ENCODE measurements around the gene IFNE. TPM values are rescaled to one million over a fixed set of nuclear protein-coding genes. Genes with fewer than 3 reads are reported as not detected.

Gene IFNE
- total RNA-seq, 1 experiment from 2014 or later, result not detected

DNA sequence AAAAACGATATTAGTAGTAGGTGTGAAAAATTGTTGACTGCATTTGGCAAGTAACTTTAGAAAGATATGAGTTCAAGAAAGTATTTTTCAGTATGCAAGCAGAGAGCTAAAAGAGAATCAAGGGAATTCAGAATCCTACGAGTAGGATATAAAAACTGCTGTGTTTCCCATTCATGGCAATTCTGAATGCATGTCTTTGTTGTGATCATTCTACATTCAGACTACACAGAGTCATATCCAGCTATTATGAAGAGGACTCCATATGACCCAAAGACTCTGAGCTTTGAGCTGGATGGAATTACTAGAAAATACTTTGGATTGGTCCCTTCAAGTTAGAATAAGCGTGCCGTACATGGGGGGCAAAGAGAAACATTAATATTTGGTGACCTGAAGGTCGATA is 12.0 kb downstream of the IFNE start:
- no peak overlapping the region for H4K91ac ChIP-seq (ENCODE audit: insufficient read length, low read depth, low read length)
- no peak overlapping the region for H2BK5ac ChIP-seq (ENCODE audit: insufficient read length, low read length)
- TF ChIP-seq, protein P1, sequence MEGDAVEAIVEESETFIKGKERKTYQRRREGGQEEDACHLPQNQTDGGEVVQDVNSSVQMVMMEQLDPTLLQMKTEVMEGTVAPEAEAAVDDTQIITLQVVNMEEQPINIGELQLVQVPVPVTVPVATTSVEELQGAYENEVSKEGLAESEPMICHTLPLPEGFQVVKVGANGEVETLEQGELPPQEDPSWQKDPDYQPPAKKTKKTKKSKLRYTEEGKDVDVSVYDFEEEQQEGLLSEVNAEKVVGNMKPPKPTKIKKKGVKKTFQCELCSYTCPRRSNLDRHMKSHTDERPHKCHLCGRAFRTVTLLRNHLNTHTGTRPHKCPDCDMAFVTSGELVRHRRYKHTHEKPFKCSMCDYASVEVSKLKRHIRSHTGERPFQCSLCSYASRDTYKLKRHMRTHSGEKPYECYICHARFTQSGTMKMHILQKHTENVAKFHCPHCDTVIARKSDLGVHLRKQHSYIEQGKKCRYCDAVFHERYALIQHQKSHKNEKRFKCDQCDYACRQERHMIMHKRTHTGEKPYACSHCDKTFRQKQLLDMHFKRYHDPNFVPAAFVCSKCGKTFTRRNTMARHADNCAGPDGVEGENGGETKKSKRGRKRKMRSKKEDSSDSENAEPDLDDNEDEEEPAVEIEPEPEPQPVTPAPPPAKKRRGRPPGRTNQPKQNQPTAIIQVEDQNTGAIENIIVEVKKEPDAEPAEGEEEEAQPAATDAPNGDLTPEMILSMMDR (conservative IDR thresholded peaks at IDR 0.05), result no peak
- peaks cover 6 to 9% of the 10 kb centered on the region in 2 experiments for H3K4me1 Mint-ChIP-seq
- H3K56ac ChIP-seq (ENCODE audit: insufficient read length, low read depth, low read length), result no peak overlapping the region
- no peak overlapping the region for H4K8ac ChIP-seq (replicated peaks; ENCODE audit: insufficient read length, low read depth, low read length)
- H3K27me3 ChIP-seq (ENCODE audit: insufficient read depth, low read length), result no peaks in the 10 kb centered on the region
- H3T11ph ChIP-seq (ENCODE audit: low read length), result no peak overlapping the region
- H3K27me3 Mint-ChIP-seq (ENCODE audit: low read depth), result no peaks in the 10 kb centered on the region
- H3K27ac ChIP-seq (ENCODE audit: insufficient read length, low read depth, low read length), result no peak overlapping the region
- no peaks in the 10 kb centered on the region for H3K9me3 ChIP-seq (ENCODE audit: control insufficient read depth, low read depth, low read length)
- no peak overlapping the region for H3K4me2 ChIP-seq (ENCODE audit: insufficient read depth, insufficient read length, low read length)
- no peak overlapping the region for H2BK15ac ChIP-seq (ENCODE audit: low read depth, low read length)
- H3K4me3 Mint-ChIP-seq, result no peak overlapping the region
- no peak overlapping the region for H3K14ac ChIP-seq (ENCODE audit: insufficient read depth, low read length)
- H3K4me1 ChIP-seq (ENCODE audit: insufficient read depth, low read length), result no peaks in the 10 kb centered on the region
- H3K79me2 ChIP-seq (ENCODE audit: insufficient read depth, low read length), result no peaks in the 10 kb centered on the region
- H3K9ac ChIP-seq (ENCODE audit: extremely low read depth, insufficient read length, low read length), result no peak overlapping the region
- no peak overlapping the region for H3K18ac ChIP-seq (ENCODE audit: insufficient read length, low read depth, low read length)
- no peak overlapping the region for H2BK20ac ChIP-seq (ENCODE audit: low read depth, low read length, poor library complexity, severe bottlenecking)
- H3K4ac ChIP-seq (ENCODE audit: low read depth, low read length), result no peak overlapping the region
- no peaks in the 10 kb centered on the region for H4K20me1 ChIP-seq (ENCODE audit: control insufficient read depth, insufficient read depth, insufficient read length)
- no peak overlapping the region for H2AFZ ChIP-seq (ENCODE audit: low read length)
- no peaks in the 10 kb centered on the region for H3K79me1 ChIP-seq (ENCODE audit: insufficient read depth, low read depth, low read length, poor library complexity, severe bottlenecking)
- H2AK5ac ChIP-seq (ENCODE audit: insufficient read length, low read length), result no peak overlapping the region
- H3K27ac Mint-ChIP-seq, result no peak overlapping the region
- no peak overlapping the region for H2BK120ac ChIP-seq (ENCODE audit: low read depth, low read length, poor library complexity, severe bottlenecking)
- H3K36me3 Mint-ChIP-seq (ENCODE audit: insufficient read depth in 1 of 3, low read depth in 3 of 3), result no peaks in the 10 kb centered on the region
- no peaks in the 10 kb centered on the region for H3K9me3 Mint-ChIP-seq
- H3K23ac ChIP-seq (ENCODE audit: insufficient read length, low read depth, low read length), result no peak overlapping the region
- no peak overlapping the region for H4K5ac ChIP-seq (ENCODE audit: insufficient read length, low read depth, low read length)
- no peaks in the 10 kb centered on the region for H3K23me2 ChIP-seq (ENCODE audit: insufficient read length, low read depth, low read length, poor library complexity, severe bottlenecking)
- 100% methylated on average over 1 of the region's 5 CpGs for WGBS (ENCODE audit: extremely low coverage, insufficient read length, low lambda C conversion rate)
- no peak for DNase-seq
- H2BK12ac ChIP-seq (ENCODE audit: insufficient read length, low read depth, low read length), result no peak overlapping the region
